GM10847 (cell line): Measurements from ENCODE around the gene UBTF.

Source experiments
- POLR2A ChIP-seq: IDR thresholded peaks from 2 replicates; pipeline ENCODE4 v1.6.1; 2011; ENCODE audit not compliant: insufficient read length; ENCODE audit errors: extremely low read depth

Gene UBTF

DNA sequence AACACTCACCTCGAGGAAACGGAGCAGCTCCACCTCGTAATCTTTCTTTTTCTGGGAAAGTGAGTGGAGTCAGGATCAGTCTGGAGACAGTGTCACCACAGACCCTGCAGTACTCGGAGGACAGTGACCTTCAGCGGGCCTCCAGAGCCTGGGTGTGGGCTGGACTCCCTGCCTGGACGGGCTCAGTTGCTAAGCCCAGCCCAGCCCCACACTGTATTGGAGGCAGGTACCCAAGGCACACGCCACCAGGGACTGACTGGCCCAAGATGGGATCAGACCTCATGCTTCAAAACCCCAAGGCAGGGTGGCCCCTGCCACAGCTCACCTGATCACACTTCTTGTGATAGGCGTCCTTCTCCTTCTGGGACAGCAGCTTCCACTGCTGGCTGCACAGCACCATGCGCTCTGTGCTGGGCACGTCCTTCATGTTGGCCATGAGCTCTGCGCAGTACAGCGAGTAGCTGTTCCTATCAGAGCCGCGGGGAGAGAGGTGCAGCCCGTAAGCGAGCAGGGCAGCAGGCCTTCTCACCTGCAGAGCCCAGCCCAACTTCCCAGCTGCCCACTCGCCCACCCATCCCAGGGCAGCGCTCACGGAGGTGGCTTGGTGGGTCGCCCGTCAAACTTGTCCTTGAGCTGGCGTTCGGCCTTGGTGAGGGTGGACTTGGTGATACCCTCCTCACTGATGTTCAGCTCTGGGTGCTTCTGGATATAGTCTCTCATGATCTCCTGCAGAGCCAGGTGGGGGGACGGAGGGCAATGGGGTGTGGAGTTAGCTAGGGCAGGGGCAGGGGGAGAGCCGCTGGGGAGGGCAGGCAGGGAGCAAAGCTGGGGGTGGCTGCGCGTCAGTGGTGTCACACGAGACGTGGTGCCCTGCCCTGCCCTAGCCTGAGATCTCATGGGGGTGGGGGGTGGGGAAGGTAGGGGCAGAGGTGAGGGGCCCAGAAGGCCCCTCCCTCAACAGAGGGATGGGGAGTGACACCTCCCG lies 7.9 kb downstream of the UBTF start:
- no peak for TF ChIP-seq POLR2A

DNA sequence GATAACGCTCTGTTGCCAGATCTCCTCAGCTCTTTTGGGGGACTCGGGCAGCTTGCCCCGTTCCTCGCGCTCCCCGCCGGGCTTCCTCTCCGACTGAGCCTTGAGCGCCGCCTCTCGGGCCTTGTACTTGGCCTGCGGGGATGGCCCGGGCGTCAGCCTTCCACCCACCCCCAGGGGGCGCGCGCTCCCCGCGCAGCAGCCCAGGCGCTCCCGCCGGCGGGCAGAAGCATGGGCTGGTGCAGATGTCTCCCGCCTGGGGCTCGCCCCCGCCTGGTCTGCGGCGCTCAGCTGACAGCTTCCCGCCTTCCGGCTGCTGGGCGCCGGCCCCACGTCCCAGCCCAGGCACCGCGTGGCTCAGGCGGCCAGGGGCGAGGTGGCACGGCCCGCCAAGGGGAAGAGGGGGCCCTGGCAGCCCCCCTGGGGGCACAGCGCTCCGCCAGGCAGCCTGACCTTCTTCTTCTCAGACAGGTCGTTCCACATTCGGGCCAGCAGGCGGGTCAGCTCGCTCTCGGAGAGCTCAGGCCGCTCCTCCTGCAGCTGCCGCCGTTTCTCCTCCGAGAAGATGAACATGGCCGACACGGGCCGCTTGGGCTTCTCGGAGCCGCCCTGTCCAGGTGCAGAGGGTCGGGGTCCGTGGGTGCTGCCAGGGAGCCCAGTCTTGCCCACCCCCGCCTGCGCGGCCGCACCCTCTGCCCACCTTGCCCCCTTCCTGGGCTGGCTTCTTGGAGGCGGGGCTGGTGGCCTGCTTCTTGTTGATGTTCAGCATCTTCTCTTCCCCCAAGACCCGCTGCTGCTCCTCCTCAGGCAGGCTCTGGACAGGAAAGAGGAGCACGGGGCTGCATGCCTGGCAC lies 8.9 kb downstream of the UBTF start:
- TF ChIP-seq POLR2A, result peak; percentile 30

DNA sequence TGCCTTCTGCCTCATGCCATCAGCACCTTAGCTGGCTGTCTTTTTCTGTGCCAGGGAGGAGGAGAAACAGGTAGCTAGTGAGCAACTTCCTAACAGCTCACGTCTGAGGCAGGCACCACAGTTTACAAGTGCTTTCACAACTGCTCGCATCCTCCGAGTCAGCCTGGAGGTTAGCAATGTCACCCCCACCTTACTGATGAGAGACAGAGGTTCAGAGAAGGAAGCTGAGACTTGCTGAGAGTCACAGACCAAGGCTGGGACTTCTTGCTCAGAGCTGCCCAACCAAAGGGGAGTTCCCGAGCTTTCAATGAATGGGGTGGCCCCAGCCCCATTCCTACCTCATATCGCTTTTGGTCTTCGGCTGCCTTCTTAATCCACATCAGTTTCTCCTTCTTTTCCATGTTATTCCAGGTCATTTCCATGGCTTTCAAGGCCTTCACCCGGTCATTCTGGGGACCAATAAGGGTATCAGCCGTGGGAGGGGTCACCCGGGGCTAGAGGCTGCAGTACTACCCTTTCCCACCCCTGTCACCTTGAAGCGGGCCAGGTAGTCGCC lies 9.6 kb downstream of the UBTF start:
- TF ChIP-seq POLR2A, result no peak

DNA sequence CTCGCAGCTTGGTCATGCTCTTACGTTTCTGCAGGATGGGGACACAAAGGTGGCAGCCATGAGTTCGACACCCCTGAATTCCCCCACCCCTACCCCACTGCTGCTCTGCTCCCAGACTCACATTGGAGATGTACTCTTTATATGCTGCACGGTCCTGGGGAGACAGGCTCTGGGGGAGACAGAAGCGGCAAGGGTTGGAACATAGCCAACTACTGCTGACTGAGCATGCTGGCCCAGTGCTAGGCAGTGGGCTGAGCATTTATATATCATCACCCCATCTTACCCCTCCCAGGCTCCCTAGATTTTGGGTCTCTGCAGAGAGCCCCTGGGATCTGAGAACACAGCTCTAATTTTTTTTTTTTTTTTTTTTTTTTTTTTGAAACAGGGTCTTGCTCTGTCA lies 11.7 kb downstream of the UBTF start:
- no peak for TF ChIP-seq POLR2A

DNA sequence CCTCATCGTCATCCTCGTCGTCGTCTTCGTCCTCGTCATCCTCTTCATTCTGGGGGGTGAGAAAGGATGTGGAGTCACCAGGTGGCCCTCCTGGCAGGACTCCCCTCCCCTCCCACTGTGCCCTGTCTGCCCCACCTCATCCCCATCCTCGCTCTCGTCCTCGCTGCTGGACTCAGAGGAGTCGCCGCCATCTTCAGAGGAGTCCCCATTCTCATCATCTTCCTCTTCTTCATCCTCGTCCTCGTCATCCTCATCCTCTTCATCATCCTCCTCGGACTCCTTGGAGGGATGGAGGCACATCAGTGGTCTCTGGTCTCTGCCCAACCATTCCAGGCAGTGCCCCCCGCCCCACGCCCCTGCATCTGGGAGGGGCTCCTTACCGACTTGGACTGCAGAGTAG lies 12.2 kb downstream of the UBTF start:
- no peak for TF ChIP-seq POLR2A

DNA sequence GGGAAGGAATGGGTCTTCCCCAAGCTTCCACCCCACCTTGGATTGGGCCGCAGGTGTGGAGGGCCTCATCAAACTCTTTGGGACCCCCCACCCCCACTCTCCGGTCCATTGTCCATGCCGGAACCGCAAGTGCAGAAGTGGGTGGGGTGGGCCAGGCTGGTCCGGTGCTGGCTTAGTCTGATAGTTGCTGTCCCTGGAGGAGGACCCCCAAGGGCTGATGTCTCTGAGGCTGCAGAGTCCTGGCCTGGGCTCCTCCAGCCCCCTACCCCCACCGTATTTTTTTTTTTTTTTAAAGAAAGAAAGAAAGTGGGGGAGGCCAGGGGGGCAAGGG lies 12.7 kb downstream of the UBTF start:
- TF ChIP-seq POLR2A, result no peak

DNA sequence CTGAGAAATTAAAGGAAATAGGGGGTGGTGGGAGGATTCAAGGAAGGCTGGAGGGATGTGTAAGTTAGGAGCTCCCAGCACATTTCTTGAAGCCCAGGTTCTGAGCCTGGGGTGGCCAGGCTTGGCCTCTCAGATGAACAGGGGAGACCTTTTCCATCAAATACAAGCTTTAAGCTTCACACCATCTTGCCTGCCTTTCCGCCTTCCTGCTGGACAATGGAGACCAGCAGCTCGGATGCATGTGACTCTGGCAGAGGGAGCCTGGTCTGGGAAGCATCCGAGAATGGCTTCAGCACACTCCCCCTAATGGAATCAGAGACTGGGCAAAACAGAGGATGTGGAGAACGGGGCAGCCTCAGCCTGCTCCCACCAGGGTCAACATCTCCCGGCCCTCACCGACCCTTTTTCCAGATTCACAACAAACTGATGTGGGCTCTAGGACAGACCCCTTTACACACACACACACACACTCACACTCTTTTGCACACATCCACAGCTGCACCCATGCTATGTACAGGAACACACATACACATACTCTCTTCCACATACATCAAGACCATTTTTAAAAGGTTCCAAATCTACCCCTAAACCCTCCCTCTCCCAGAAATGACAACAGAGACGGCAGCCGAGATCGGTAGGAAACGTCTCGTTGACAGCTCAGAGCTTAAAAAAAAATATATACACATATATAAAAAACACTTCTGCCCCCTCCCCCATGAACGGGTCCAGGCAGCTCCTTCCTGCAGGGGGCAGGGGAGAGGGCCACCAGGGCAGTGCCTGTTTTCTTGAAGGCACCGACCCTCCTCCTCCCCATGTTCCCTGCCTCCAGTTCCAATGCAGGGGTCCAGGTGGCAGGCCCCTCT lies 13.3 kb downstream of the UBTF start:
- TF ChIP-seq POLR2A, result no peak

DNA sequence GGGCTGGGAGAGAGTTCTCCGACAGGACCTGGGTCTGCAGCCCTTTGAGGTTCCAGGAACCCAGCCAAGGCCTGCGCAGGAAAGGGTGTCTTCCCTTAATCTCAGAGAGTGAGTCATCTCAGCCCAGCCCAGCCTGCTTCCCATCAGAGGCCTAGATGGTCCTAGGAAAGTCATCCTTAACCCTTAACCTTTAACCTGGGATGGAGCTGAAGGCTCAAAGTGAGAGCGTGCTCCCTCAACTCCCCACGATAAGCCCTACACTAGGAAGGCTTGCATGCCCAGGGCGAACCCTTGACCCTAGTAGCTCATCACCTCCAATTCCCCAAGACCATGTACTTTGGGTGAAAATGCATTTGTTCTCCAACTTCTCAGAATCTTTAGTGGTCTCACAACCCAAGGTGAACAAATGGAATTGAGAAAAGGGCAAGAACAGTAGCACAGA lies 15.0 kb downstream of the UBTF start:
- TF ChIP-seq POLR2A, result no peak

DNA sequence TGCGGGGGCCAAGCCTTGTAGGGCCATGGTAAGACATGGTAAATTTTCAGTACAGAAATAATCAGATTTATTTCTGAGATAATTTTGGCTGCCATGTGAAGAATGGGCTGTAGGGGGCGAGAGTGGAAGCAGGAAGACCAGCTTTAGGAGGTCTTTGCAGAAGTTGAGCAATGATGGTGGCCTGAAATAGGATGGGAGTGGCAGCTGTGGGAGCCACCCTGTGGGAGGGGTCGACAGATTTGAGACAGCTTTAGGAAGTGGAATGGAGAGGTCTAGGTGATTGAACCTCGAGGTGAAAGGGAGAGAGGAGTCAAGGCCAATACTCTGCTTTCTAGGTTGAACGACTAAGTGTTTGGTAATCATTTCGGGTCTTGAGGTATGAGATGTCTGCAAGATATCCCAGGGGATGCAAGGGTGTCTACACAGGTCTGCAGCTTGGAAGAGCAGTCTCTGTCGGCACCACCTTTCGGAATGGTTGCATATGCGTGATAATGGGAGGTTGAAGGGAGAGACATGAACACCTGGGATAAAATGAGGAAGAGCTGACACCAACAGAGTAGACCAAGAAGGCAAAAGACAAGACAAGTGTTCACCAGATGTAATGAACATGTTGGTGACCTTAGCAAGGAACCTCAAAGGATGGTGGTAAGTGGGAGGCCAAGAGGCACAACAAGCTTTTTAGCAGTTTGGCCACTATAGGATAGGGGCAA lies 15.6 kb downstream of the UBTF start:
- TF ChIP-seq POLR2A, result no peak

DNA sequence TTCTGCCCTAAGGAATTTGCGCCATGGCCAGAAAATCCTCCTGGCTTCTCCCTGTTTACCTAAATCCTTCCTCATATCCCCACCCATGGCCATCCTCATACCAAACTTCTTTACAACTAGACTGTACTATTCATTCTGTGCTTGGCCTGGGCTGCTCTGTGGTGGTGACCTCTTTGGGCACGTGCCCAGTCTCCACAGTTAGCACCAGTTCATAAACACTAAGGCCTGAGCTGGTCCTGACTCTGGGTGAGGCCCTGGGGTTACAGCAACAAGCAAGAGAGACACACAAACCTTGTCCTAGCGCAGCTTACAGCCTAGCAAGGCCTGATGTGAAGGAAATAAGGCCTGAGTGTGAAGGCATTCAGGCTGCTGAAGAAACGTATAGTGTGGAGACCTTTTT lies 16.7 kb downstream of the UBTF start:
- TF ChIP-seq POLR2A, result no peak

DNA sequence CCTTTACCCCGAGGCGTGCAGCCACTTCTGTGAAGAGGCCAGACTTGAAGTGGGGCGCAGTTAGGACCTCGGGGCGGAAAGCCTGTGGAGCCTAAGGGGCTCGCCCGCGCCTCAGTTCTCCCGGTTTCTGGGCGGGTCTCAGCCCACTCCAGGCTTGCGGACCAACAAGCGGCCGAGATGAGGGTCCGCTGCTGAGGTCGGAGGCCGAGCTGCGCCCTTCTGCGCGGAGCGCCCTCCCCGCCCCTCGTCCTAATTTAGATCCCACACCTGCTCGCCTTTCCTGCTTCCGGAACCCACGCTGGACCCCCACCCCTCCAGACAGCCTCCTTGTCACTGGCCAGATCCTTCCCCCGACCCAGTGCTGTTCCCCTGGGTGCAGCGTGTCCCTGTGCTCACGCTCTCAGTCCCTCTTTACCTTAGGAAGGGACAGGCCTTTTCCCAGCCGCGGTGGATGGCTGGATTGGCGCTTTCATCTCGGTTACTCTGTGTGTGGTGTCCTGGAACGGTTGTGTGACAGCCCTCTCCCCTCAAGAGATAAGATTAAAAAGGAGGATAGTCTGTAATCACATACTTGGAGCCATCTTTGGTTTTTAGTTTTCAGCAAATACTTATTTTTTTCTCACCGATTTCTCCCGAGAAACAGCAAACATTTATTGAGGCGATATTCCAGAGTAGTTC lies 18.9 kb downstream of the UBTF start:
- TF ChIP-seq POLR2A, result peak; percentile 36

DNA sequence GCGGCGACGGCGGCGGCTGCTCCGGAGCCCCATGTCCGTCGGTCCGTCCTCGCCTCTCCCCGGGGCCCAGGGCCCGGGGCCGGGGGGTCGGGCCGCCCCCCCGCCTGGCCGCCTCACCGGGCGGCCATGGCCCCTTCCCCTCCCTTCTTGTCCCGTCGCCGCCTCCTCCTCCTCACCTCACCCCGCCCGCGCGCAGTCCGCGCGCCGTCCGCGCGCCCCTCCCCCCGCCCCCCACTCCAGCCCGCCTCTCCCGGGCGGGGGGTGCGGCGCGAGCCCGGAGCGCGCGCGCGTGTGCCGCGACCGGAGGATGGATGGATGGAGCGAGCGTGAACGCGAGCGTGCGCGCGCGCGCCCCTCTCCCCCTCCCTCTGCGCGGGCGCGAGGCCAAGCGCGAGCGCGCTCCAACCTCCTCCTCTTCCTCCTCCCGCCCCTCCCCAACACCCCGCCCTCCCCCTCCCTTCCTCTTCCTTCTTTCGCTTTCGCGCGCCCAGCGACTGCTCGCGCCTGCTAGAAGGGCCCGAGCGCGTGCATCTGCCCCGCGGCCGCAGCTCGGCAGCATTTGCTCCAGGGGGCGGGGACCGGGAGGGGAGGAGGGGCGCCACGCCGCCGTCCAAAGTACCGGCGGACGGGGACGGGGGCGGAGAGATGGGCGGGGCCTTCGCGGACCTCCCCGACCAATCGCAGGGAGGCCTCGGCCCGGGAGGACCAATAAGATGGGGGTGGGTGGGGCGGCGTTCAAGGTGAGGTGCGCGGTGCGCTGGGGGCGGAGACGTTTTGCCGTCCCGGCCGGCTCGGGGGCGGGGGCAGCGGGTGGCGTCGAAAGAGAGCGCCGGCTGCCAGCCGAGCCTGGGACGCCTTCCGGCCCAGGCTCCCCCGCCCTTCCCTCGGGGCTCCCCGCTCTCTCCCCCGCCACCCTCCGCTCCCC lies 19.7 kb downstream of the UBTF start, which contains the start of gene ATXN7L3:
Gene ATXN7L3 (minus strand): TSS at position 332 of the 925 bp plus-strand sequence. CDS start 1,814 bp downstream, outside the sequence.
- TF ChIP-seq POLR2A, result peak; percentile 47

DNA sequence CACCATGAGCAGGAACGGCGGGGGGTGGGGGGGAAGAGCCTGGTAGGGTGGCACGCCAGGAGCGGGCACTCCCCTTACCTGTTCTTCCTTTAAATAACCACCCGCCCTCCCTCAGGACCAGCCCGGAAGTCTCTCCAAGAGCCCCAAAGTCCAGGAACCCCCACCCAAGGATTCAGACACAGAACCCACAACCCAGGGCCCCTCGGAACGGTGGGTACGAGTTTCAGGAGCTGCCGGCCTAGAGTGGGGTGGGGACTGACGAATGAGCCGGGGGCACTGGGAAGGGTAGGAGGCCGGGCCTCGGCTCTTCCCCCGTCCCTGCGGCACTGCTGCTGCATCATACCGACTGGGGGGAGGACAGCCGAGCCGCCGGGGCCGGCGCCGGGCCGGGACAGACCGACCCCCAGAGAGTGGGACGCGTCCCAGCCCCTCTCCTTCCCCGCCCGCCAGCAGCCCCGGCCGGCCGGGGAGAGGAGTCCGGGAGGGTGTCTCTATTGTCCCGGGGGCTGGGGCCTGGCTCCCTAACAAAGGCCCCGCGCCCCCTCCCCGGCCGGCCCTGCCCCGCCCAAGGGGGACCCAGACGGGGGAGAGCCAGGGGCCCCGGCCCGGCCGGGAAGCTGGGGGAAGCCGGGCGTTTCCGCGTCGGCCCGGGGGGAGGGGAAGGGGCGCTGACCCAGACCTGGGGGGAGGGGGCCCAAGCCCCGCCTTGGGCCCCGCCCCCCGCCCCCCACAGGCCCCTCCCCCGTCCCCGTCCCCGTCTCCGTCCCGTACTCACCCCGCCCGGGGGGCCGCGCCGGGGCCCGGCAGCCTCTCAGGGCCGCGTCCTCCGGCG lies 20.5 kb downstream of the UBTF start:
- TF ChIP-seq POLR2A, result no peak
